Smooth muscle cell (in vitro differentiated cells): Measurements from ENCODE around the gene SMIM36. TPM values are rescaled to one million over a fixed set of nuclear protein-coding genes. Genes with fewer than 3 reads are reported as not detected.

Experiments used
- DNase-seq: peaks from one replicate; lab custom pipeline; 2025; ENCODE audit not compliant: unreplicated experiment; lab: John Stamatoyannopoulos, UW
- H2AFZ ChIP-seq: fragments of 200-600 bp; sonication (generic); 2 replicates; pipeline ENCODE4 v1.6.0; 2016; ENCODE audit warnings: antibody characterized with exemption, low read depth, mild to moderate bottlenecking
- H3F3A ChIP-seq: fragments of 200-600 bp; sonication (generic); 2 replicates; pipeline ENCODE4 v1.6.0; 2017; ENCODE audit warnings: antibody characterized with exemption, low read depth
- H3K27ac ChIP-seq: fragments of 200-600 bp; sonication (generic); 2 replicates; pipeline ENCODE4 v1.5.1; 2016; ENCODE audit warnings: low read depth, mild to moderate bottlenecking
- H3K27me3 ChIP-seq: fragments of 200-600 bp; sonication (generic); 2 replicates; pipeline ENCODE4 v1.6.1; 2016; ENCODE audit warnings: low read depth, mild to moderate bottlenecking
- H3K36me3 ChIP-seq: fragments of 200-600 bp; sonication (generic); 2 replicates; pipeline ENCODE4 v1.5.1; 2016; ENCODE audit warnings: low read depth
- H3K4me1 ChIP-seq: fragments of 200-600 bp; sonication (generic); 2 replicates; pipeline ENCODE4 v1.5.1; 2016; ENCODE audit warnings: low read depth
- H3K4me2 ChIP-seq: fragments of 200-600 bp; sonication (generic); 2 replicates; pipeline ENCODE4 v1.6.0; 2016; ENCODE audit warnings: mild to moderate bottlenecking
- H3K4me3 ChIP-seq: fragments of 200-600 bp; sonication (generic); 2 replicates; pipeline ENCODE4 v1.5.1; 2016; ENCODE audit warnings: mild to moderate bottlenecking
- H3K79me2 ChIP-seq: fragments of 200-600 bp; sonication (generic); 2 replicates; pipeline ENCODE4 v1.6.0; 2016; ENCODE audit warnings: low read depth, mild to moderate bottlenecking
- H3K9ac ChIP-seq: fragments of 200-600 bp; sonication (generic); 2 replicates; pipeline ENCODE4 v1.6.0; 2016; ENCODE audit warnings: low read depth
- H3K9me3 ChIP-seq: fragments of 200-600 bp; sonication (generic); replicated peaks from 2 replicates; pipeline ENCODE4 v1.5.1; 2016; ENCODE audit warnings: low read depth
- H4K20me1 ChIP-seq: fragments of 200-600 bp; sonication (generic); 2 replicates; pipeline ENCODE4 v1.6.0; 2016; ENCODE audit warnings: low read depth
- WGBS: methylation state at CpG from one replicate; pipeline ENCODE4 v1.1.7; 2016; ENCODE audit warnings: low lambda C conversion rate; 5-methylcytosine and 5-hydroxymethylcytosine counted together
- polyA plus RNA-seq: library from polyadenylated mRNA; unstranded; fragments of >200 nt; fragmentation: Nextera tagmentation; extraction: Ambion mirVana; gene quantifications from 2 replicates; pipeline ENCODE4 v1.2.1, GENCODE V29; 2016
- total RNA-seq: library from RNA; depleted of rRNA; stranded (reverse); fragments of >200 nt; gene quantifications from 2 replicates; pipeline ENCODE4 v1.2.3, GENCODE V29; 2014
- TF ChIP-seq, protein P1 (sequence below): fragments of 200-600 bp; sonication (generic); IDR thresholded peaks from 2 replicates; pipeline ENCODE4 v1.5.1; 2017; ENCODE audit warnings: borderline replicate concordance, mild to moderate bottlenecking, antibody characterized with exemption; ENCODE audit not compliant: insufficient read depth, poor library complexity, severe bottlenecking

Gene SMIM36
- total and polyA plus RNA-seq, 2 experiments from 2014 or later = not detected

DNA sequence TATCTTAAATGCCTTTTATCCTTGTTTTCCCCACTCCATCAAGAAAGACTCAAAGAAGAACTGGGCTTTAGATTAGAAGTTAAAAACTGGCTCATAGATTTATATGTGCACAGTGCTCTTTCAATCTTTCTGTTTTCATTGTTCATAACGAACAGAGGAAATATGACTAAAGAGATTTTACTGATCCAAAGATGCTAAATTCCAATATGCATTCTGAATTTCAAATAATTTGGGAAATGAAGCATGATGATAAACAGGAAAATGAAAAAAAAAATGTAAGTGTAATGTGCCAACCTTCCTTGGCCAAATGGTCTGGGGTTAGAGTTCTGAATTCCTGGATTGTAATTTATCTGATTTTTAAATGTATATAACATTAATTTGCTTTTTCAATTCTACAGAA lies 25.0 kb upstream of the SMIM36 start:
- no peaks in the 10 kb centered on the region for H3K27me3 ChIP-seq
- no peak for DNase-seq
- 93% methylated on average over 1 of the region's 1 CpG for WGBS
- no peaks in the 10 kb centered on the region for H3K36me3 ChIP-seq
- H4K20me1 ChIP-seq = no peaks in the 10 kb centered on the region
- H3K4me1 ChIP-seq = no peaks in the 10 kb centered on the region
- H3F3A ChIP-seq = no peaks in the 10 kb centered on the region
- no peaks in the 10 kb centered on the region for H3K9me3 ChIP-seq
- no peaks in the 10 kb centered on the region for H3K79me2 ChIP-seq
- no peak overlapping the region for H3K4me2 ChIP-seq
- TF ChIP-seq, protein P1, sequence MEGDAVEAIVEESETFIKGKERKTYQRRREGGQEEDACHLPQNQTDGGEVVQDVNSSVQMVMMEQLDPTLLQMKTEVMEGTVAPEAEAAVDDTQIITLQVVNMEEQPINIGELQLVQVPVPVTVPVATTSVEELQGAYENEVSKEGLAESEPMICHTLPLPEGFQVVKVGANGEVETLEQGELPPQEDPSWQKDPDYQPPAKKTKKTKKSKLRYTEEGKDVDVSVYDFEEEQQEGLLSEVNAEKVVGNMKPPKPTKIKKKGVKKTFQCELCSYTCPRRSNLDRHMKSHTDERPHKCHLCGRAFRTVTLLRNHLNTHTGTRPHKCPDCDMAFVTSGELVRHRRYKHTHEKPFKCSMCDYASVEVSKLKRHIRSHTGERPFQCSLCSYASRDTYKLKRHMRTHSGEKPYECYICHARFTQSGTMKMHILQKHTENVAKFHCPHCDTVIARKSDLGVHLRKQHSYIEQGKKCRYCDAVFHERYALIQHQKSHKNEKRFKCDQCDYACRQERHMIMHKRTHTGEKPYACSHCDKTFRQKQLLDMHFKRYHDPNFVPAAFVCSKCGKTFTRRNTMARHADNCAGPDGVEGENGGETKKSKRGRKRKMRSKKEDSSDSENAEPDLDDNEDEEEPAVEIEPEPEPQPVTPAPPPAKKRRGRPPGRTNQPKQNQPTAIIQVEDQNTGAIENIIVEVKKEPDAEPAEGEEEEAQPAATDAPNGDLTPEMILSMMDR = no peak
- H3K4me3 ChIP-seq = no peak overlapping the region
- H2AFZ ChIP-seq = no peak overlapping the region
- H3K27ac ChIP-seq = no peak overlapping the region
- H3K9ac ChIP-seq = no peak overlapping the region

DNA sequence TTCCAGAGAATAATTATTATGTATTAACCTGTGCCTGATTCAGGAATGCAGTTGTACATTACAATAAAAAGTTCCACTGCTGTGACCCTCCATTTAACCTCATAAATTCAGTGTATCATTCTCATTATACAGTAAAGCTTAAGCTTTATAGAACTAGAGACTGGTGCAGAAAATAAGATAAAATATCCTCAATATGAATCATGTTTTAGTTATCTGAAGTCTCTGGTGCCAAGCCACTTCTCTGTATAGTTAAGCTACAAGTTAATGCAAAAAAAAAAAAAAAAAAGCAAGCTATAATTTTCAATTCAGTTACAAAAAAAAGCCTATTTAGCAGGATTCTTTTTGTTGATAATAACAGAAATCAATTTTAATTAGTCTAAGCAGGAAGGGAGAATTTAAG lies 22.4 kb upstream of the SMIM36 start:
- no peak overlapping the region for H2AFZ ChIP-seq
- no peaks in the 10 kb centered on the region for H3F3A ChIP-seq
- no peaks in the 10 kb centered on the region for H3K4me1 ChIP-seq
- no peaks in the 10 kb centered on the region for H3K27me3 ChIP-seq
- no peak overlapping the region for H3K4me3 ChIP-seq
- no peaks in the 10 kb centered on the region for H3K9me3 ChIP-seq
- no peaks in the 10 kb centered on the region for H4K20me1 ChIP-seq
- TF ChIP-seq, protein P1 = no peak
- H3K36me3 ChIP-seq = no peaks in the 10 kb centered on the region
- no peak overlapping the region for H3K4me2 ChIP-seq
- no peak for DNase-seq
- H3K79me2 ChIP-seq = no peaks in the 10 kb centered on the region
- no peak overlapping the region for H3K9ac ChIP-seq
- H3K27ac ChIP-seq = no peak overlapping the region

DNA sequence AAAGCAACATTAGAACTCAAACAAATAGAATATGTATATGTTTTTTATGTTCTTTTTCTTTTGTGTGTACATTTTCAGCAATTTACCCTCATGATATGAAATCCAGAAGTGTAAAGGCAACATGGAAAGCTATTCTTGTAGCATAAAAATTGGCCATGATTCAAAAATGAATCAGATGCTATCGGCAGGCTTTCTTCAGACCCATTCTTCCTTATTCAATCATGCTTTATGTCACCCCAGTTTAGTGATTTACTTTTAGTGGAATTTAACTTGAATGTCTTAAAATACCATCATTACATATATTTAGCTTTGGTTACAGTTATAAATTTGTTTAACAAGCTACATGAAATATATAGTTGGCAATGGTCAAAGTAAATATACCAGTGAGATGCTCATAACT lies 21.4 kb upstream of the SMIM36 start:
- 90% methylated on average over 1 of the region's 1 CpG for WGBS
- no peak overlapping the region for H2AFZ ChIP-seq
- H3K4me3 ChIP-seq = no peak overlapping the region
- H3K4me2 ChIP-seq = no peak overlapping the region
- H4K20me1 ChIP-seq = no peaks in the 10 kb centered on the region
- no peaks in the 10 kb centered on the region for H3F3A ChIP-seq
- no peak overlapping the region for H3K27ac ChIP-seq
- no peaks in the 10 kb centered on the region for H3K9me3 ChIP-seq
- no peaks in the 10 kb centered on the region for H3K4me1 ChIP-seq
- no peaks in the 10 kb centered on the region for H3K27me3 ChIP-seq
- H3K9ac ChIP-seq = no peak overlapping the region
- TF ChIP-seq, protein P1 = no peak
- no peak for DNase-seq
- H3K36me3 ChIP-seq = no peaks in the 10 kb centered on the region
- no peaks in the 10 kb centered on the region for H3K79me2 ChIP-seq

DNA sequence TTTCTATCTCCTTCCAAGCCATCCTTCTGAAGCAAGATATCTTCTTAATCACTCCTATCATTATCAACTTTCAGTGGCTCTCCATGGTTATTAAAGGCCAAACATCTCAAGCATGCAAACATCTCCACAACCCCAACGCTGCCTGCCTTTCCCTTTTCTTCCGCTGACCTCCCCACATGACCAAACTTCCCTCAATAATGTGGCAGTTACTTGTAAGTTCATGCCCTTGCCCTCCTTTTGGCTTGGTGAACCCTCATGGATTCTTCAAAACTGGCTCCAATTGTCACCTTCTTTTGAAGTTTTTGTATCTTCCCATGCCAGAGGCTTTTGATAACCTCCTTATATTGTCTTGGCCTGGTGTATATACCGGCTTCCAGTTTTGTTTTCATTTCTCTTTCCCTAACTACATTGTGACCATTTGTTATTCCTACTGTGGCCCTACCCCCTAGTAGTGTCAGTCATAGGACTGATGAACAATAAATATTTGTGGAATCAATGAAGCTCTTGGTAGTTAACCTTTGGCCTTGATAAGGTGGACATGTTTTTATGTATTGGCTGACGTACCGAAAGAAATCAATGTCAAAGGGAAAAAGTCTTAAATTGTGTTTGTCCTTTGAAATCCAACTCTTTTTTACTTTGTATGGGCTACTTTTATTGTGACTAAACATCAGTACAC lies 19.9 kb upstream of the SMIM36 start:
- Histone ChIP-seq H4K20me1 (no peaks in the 10 kb centered on the region), H3K36me3 (no peaks in the 10 kb centered on the region), H2AFZ (no peak overlapping the region), H3F3A (no peaks in the 10 kb centered on the region), H3K4me3 (no peak overlapping the region), H3K27ac (no peak overlapping the region), H3K27me3 (no peaks in the 10 kb centered on the region), H3K4me2 (no peak overlapping the region), H3K79me2 (no peaks in the 10 kb centered on the region), H3K9me3 (no peaks in the 10 kb centered on the region), H3K9ac (no peak overlapping the region), H3K4me1 (no peaks in the 10 kb centered on the region)
- no peak for DNase-seq
- TF ChIP-seq, protein P1 = no peak
- WGBS = 90% methylated on average over 5 of the region's 5 CpGs
